ENCODE data around the gene PHLDA3.

- no peak for TF ChIP-seq POLR2A (IDR thresholded peaks at IDR 0.05)
- TF ChIP-seq, protein P1, sequence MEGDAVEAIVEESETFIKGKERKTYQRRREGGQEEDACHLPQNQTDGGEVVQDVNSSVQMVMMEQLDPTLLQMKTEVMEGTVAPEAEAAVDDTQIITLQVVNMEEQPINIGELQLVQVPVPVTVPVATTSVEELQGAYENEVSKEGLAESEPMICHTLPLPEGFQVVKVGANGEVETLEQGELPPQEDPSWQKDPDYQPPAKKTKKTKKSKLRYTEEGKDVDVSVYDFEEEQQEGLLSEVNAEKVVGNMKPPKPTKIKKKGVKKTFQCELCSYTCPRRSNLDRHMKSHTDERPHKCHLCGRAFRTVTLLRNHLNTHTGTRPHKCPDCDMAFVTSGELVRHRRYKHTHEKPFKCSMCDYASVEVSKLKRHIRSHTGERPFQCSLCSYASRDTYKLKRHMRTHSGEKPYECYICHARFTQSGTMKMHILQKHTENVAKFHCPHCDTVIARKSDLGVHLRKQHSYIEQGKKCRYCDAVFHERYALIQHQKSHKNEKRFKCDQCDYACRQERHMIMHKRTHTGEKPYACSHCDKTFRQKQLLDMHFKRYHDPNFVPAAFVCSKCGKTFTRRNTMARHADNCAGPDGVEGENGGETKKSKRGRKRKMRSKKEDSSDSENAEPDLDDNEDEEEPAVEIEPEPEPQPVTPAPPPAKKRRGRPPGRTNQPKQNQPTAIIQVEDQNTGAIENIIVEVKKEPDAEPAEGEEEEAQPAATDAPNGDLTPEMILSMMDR (IDR thresholded peaks at IDR 0.05) = no peak
Measured at GRCh38 chr1:201471772-201472171, 2.8 kb upstream of the PHLDA3 start.
